Sigmoid colon (tissue), 7 donors: ENCODE results near the gene PDLIM5. TPM values are rescaled to one million over a fixed set of nuclear protein-coding genes. Genes with fewer than 3 reads are reported as not detected.
"Not testable (repeated sequence)": the region's sequence is repeated elsewhere in the genome, so short reads cannot be mapped to it uniquely, and the experiment has no call there.

Experiments used
- DNase-seq: peaks from one replicate; pipeline ENCODE4 v3.0.0-alpha.2; 2019
- H3K27ac ChIP-seq, 4 donors: fragments of 200-600 bp; sonication (generic); one replicate each; pipeline ENCODE4 v1.5.1; 2016 to 2019; ENCODE audit warnings: mild to moderate bottlenecking in 1 of 4
- H3K27me3 ChIP-seq, 3 donors: fragments of 200-600 bp; sonication (generic); one replicate each; pipeline ENCODE4 v1.5.1; 2019; ENCODE audit warnings: mild to moderate bottlenecking in 1 of 3
- H3K36me3 ChIP-seq, 4 donors: fragments of 200-600 bp; sonication (generic); one replicate each; pipeline ENCODE4 v1.5.1; 2016 to 2019
- H3K4me1 ChIP-seq, 4 donors: fragments of 200-600 bp; sonication (generic); one replicate each; pipeline ENCODE4 v1.5.1; 2017 to 2019
- H3K4me3 ChIP-seq, 4 donors: fragments of 200-600 bp; sonication (generic); one replicate each; pipeline ENCODE4 v1.5.1; 2017 to 2019; ENCODE audit warnings: mild to moderate bottlenecking in 2 of 4, moderate library complexity in 1 of 4
- H3K9me3 ChIP-seq, 4 donors: fragments of 200-600 bp in 3 of 4; sonication (generic) in 3 of 4; one replicate each; pipeline versions ENCODE4 v1.5.1 to v1.6.1; 2013 to 2019
- CTCF ChIP-seq, 4 experiments: fragments of 450-650 bp in 3 of 4; fragments of 200-600 bp in 1 of 4; IDR thresholded peaks; one replicate each; pipeline ENCODE4 v1.5.1; 2016 to 2019; ENCODE audit warnings: antibody characterized with exemption in 4 of 4, mild to moderate bottlenecking in 3 of 4, moderate library complexity in 2 of 4
- EP300 ChIP-seq, 4 donors: sonication (generic); formaldehyde crosslinking; IDR thresholded peaks; one replicate each; pipeline ENCODE4 v1.6.1; 2017; ENCODE audit warnings: antibody characterized with exemption in 4 of 4
- POLR2A ChIP-seq, 2 donors: fragments of 450-650 bp; IDR thresholded peaks; one replicate each; pipeline ENCODE4 v1.6.1; 2016; ENCODE audit warnings: antibody characterized with exemption in 2 of 2, mild to moderate bottlenecking in 2 of 2, moderate library complexity in 2 of 2
- POLR2AphosphoS5 ChIP-seq, 4 donors: sonication (generic); formaldehyde crosslinking; IDR thresholded peaks; one replicate each; pipeline ENCODE4 v1.6.1; 2017; ENCODE audit warnings: antibody characterized with exemption in 4 of 4
- WGBS, 2 donors: extraction: QIAGEN DNeasy Blood & Tissue Kit; methylation state at CpG; one replicate each; pipeline ENCODE4 v1.1.7; 2013; 5-methylcytosine and 5-hydroxymethylcytosine counted together
- intact Hi-C: fragments of 100-400 bp; cut with DNase I; formaldehyde crosslinking; loops from one replicate; pipeline ENCODE4 v1.15.1; 2023
- polyA plus RNA-seq, 3 donors: library from polyadenylated mRNA; stranded (reverse); fragments of 200-250 nt; gene quantifications; one replicate each; pipeline ENCODE4 v1.2.3, GENCODE V29; 2013
- total RNA-seq, 4 donors: library from RNA; depleted of rRNA; stranded (reverse); fragments of >200 nt; gene quantifications; one replicate each; pipeline ENCODE4 v1.1.0, GENCODE V29; 2016
- donor health status: healthy with polysubstance abuse.
- donor health status: Bipolar disorder and iron deficiency.
- donor health status: healthy.

Gene PDLIM5
- 100 to 1,000 TPM; 167 to 221 (median 204) TPM for total RNA-seq
- polyA plus RNA-seq = 10 to 100 TPM; 31.2 to 43.0 (median 39.6) TPM

GRCh38 chr4:94451695-94452475, at the start of gene PDLIM5:
TSS of gene PDLIM5 (plus strand) at chr4:94451942. CDS start at chr4:94455289, 3,347 bp downstream.
- H3K36me3 ChIP-seq = peaks cover 0 to 16% (median 2%) of the 10 kb centered on the region in 4 donors
- H3K4me1 ChIP-seq = peaks cover 0 to 37% (median 20%) of the 10 kb centered on the region in 4 donors
- DNase-seq = peak; percentile 94
- peak within 1 kb of the TSS; percentile 89 to 98 (median 90) for H3K4me3 ChIP-seq
- peak within 1 kb of the TSS; percentile 97 to 100 (median 98) for H3K27ac ChIP-seq
- no peak for TF ChIP-seq CTCF (IDR thresholded peaks at IDR 0.05)
- peak; percentile 99 for TF ChIP-seq POLR2AphosphoS5 (IDR thresholded peaks at IDR 0.05)
- TF ChIP-seq POLR2A (IDR thresholded peaks at IDR 0.05) = peak; percentile 95 to 96
- peak in 1 of 4 donors; percentile 6 for TF ChIP-seq EP300 (IDR thresholded peaks at IDR 0.05)
- intact Hi-C loops = loop anchor here (2.0 to 5.0 kb wide), 3 partner anchors 39 to 145 kb away; no protein-coding TSS in a partner anchor
- no peaks in the 10 kb centered on the region for H3K27me3 ChIP-seq
- 0% methylated on average over 88 of the region's 88 CpGs for WGBS, 2 donors
- no peaks in the 10 kb centered on the region for H3K9me3 ChIP-seq

GRCh38 chr4:94402439-94402838, 49.3 kb upstream of the PDLIM5 start:
- H3K9me3 ChIP-seq, H3K27ac ChIP-seq, DNase-seq, H3K4me3 ChIP-seq, H3K27me3 ChIP-seq, H3K4me1 ChIP-seq, H3K36me3 ChIP-seq: not testable (repeated sequence)
- WGBS, 2 donors = 91 to 96% methylated on average over 4 of the region's 4 CpGs
- intact Hi-C loops = loop anchor here (10.0 kb wide), 2 partner anchors 332 to 608 kb away; no protein-coding TSS in a partner anchor

- Histone ChIP-seq H3K4me1 (peaks cover 0 to 18% (median 11%) of the 10 kb centered on the region in 4 donors), H3K27ac (no peak overlapping the region), H3K4me3 (no peak overlapping the region), H3K9me3 (no peaks in the 10 kb centered on the region), H3K36me3 (no peaks in the 10 kb centered on the region), H3K27me3 (no peaks in the 10 kb centered on the region)
- no peak for TF ChIP-seq CTCF (IDR thresholded peaks at IDR 0.05)
- TF ChIP-seq POLR2AphosphoS5 (IDR thresholded peaks at IDR 0.05) = no peak
- TF ChIP-seq EP300 (IDR thresholded peaks at IDR 0.05) = no peak
- no peak for TF ChIP-seq POLR2A (IDR thresholded peaks at IDR 0.05)
- no peak for DNase-seq
- intact Hi-C loops = loop anchor here (10.0 kb wide), 2 partner anchors 331 to 609 kb away; no protein-coding TSS in a partner anchor
Measured at GRCh38 chr4:94403751-94404150, 48.0 kb upstream of the PDLIM5 start.

GRCh38 chr4:94406668-94407437, 44.9 kb upstream of the PDLIM5 start:
- 30 to 31% methylated on average over 10 of the region's 10 CpGs for WGBS, 2 donors
- intact Hi-C loops = loop anchor here (1.0 to 10.0 kb wide), 3 partner anchors 188 to 612 kb away; no protein-coding TSS in a partner anchor

More at GRCh38 chr4:94406668-94407437, 44.9 kb upstream of the PDLIM5 start:
- H3K9me3 ChIP-seq = no peaks in the 10 kb centered on the region
- peak; percentile 89 for DNase-seq
- H3K27ac ChIP-seq = peak overlapping the region; percentile 57 to 81 (median 70)
- H3K4me3 ChIP-seq = no peak overlapping the region
- peaks cover 0 to 40% (median 26%) of the 10 kb centered on the region in 4 donors for H3K4me1 ChIP-seq
- TF ChIP-seq POLR2AphosphoS5 (IDR thresholded peaks at IDR 0.05) = peak in 1 of 4 donors; percentile 7
- no peak for TF ChIP-seq EP300 (IDR thresholded peaks at IDR 0.05)
- TF ChIP-seq POLR2A (IDR thresholded peaks at IDR 0.05) = no peak
- peak; percentile 38 to 86 (median 55) for TF ChIP-seq CTCF (IDR thresholded peaks at IDR 0.05)
- no peaks in the 10 kb centered on the region for H3K27me3 ChIP-seq
- no peaks in the 10 kb centered on the region for H3K36me3 ChIP-seq
